ENCODE results near the gene CDC25B. TPM values are rescaled to one million over a fixed set of nuclear protein-coding genes. Genes with fewer than 3 reads are reported as not detected.

The CDC25B gene
- total and polyA plus RNA-seq, 2 of the 13 experiments (the other 11 are each of a cell fraction or from before 2014, with no cell fraction given): 14.5 to 19.4 TPM

- TF ChIP-seq TFE3 (CRISPR knock-in tag; IDR thresholded peaks at IDR 0.05) (peak; percentile 60; the same call in 1 of the 2 replicates), ISX (CRISPR knock-in tag; conservative IDR thresholded peaks at IDR 0.05) (peak; percentile 16; the same call in 1 of the 2 replicates), HES4 (CRISPR knock-in tag; IDR thresholded peaks at IDR 0.05; ENCODE audit: borderline replicate concordance) (peak; percentile 88), ZNF282 (IDR thresholded peaks at IDR 0.05; ENCODE audit: partially characterized antibody) (no peak), TBX2 (CRISPR knock-in tag; IDR thresholded peaks at IDR 0.05; ENCODE audit: borderline replicate concordance) (peak; percentile 73), ARID4A (CRISPR knock-in tag; IDR thresholded peaks at IDR 0.05; ENCODE audit: borderline replicate concordance) (peak; percentile 98), NR0B2 (CRISPR knock-in tag; IDR thresholded peaks at IDR 0.05) (no peak; the same call in 1 of the 2 replicates), ZNF143 (CRISPR knock-in tag; IDR thresholded peaks at IDR 0.05) (peak; percentile 6; the same call in 1 of the 2 replicates), ZNF749 (CRISPR knock-in tag; IDR thresholded peaks at IDR 0.05; ENCODE audit: borderline replicate concordance) (peak; percentile 96), SETDB1 (CRISPR knock-in tag; IDR thresholded peaks at IDR 0.05; ENCODE audit: borderline replicate concordance) (no peak), RERE (CRISPR knock-in tag; IDR thresholded peaks at IDR 0.05; ENCODE audit: low read depth) (no peak; the same call in 1 of the 2 replicates), TP53 (CRISPR knock-in tag; conservative IDR thresholded peaks at IDR 0.05) (peak; percentile 42; the same call in 1 of the 2 replicates), ZNF780A (CRISPR knock-in tag; IDR thresholded peaks at IDR 0.05) (peak; percentile 94; the same call in 1 of the 2 replicates), POGK (CRISPR knock-in tag; conservative IDR thresholded peaks at IDR 0.05) (peak; percentile 68; the same call in 1 of the 2 replicates)
Measured at GRCh38 chr20:3846740-3847428, 50.8 kb downstream of the CDC25B start, which contains the start of gene MAVS (continued).

All from HepG2 (cell line).